Liver (tissue), 9 donors: ENCODE results near the gene SNX9. TPM values are rescaled to one million over a fixed set of nuclear protein-coding genes. Genes with fewer than 3 reads are reported as not detected.

Experiments used
- DNase-seq: peaks from one replicate; pipeline ENCODE4 v3.0.0-alpha.2; 2017; ENCODE audit warnings: low spot score
- H3K27ac ChIP-seq, 2 donors: one replicate each; pipeline ENCODE4 v1.7.0; 2013; ENCODE audit warnings: inconsistent platforms in 2 of 2, low read length in 2 of 2, control low read depth in 1 of 2, low read depth in 1 of 2, mild to moderate bottlenecking in 1 of 2
- H3K27me3 ChIP-seq, 4 donors: one replicate each; pipeline versions ENCODE4 v1.6.1 to v1.7.0; 2013; ENCODE audit warnings: low read length in 3 of 4, inconsistent platforms in 1 of 4, mild to moderate bottlenecking in 1 of 4, moderate library complexity in 1 of 4; ENCODE audit not compliant: control insufficient read depth in 4 of 4, insufficient read depth in 4 of 4
- H3K36me3 ChIP-seq, 4 donors: one replicate each; pipeline versions ENCODE4 v1.6.1 to v1.7.0; 2013; ENCODE audit warnings: low read length in 3 of 4, mild to moderate bottlenecking in 3 of 4, low read depth in 1 of 4, moderate library complexity in 1 of 4; ENCODE audit not compliant: control insufficient read depth in 4 of 4, insufficient read depth in 3 of 4
- H3K4me1 ChIP-seq, 4 donors: one replicate each; pipeline versions ENCODE4 v1.6.1 to v1.7.0; 2013; ENCODE audit warnings: low read length in 3 of 4, mild to moderate bottlenecking in 3 of 4, moderate library complexity in 1 of 4; ENCODE audit not compliant: control insufficient read depth in 4 of 4, insufficient read depth in 4 of 4
- H3K4me3 ChIP-seq, 3 donors: one replicate each; pipeline versions ENCODE4 v1.6.1 to v1.7.0; 2013; ENCODE audit warnings: low read length in 3 of 3, control low read depth in 1 of 3, low read depth in 1 of 3, mild to moderate bottlenecking in 1 of 3
- H3K9ac ChIP-seq, 2 donors: one replicate each; pipeline ENCODE4 v1.7.0; 2013; ENCODE audit warnings: low read length in 2 of 2, mild to moderate bottlenecking in 2 of 2, moderate library complexity in 2 of 2, control low read depth in 1 of 2, low read depth in 1 of 2
- H3K9me3 ChIP-seq, 4 donors: one replicate each; pipeline versions ENCODE4 v1.6.1 to v1.7.0; 2013; ENCODE audit warnings: low read length in 3 of 4; ENCODE audit not compliant: control insufficient read depth in 4 of 4
- ATF3 ChIP-seq: IDR thresholded peaks from 2 replicates; pipeline ENCODE4 v1.6.1; 2016; ENCODE audit warnings: antibody characterized with exemption
- CTCF ChIP-seq: fragments of 150-350 bp; IDR thresholded peaks from 2 replicates; pipeline ENCODE4 v1.5.1; 2017; ENCODE audit warnings: improper control_type of control experiment, low read depth, low read length; ENCODE audit not compliant: missing input control
- EGR1 ChIP-seq, 2 donors: IDR thresholded peaks; 2 replicates each; pipeline ENCODE4 v1.6.1; 2016 to 2018; ENCODE audit warnings: antibody characterized with exemption in 2 of 2, low read depth in 2 of 2
- FOXA1 ChIP-seq: IDR thresholded peaks from 2 replicates; pipeline ENCODE4 v1.6.1; 2016; ENCODE audit warnings: antibody characterized with exemption
- GABPA ChIP-seq, 2 donors: IDR thresholded peaks in 1 of 2; conservative IDR thresholded peaks in 1 of 2; 2 replicates each; pipeline ENCODE4 v1.6.1; 2016; ENCODE audit warnings: antibody characterized with exemption in 2 of 2, mild to moderate bottlenecking in 1 of 2, moderate library complexity in 1 of 2
- HNF4G ChIP-seq: IDR thresholded peaks from 2 replicates; pipeline ENCODE4 v1.6.1; 2016; ENCODE audit warnings: antibody characterized with exemption
- MAX ChIP-seq: IDR thresholded peaks from 2 replicates; pipeline ENCODE4 v1.6.1; 2016; ENCODE audit warnings: antibody characterized with exemption
- NR2F2 ChIP-seq: IDR thresholded peaks from 2 replicates; pipeline ENCODE4 v1.6.1; 2016; ENCODE audit warnings: antibody characterized with exemption
- REST ChIP-seq: IDR thresholded peaks from 2 replicates; pipeline ENCODE4 v1.6.1; 2016; ENCODE audit warnings: antibody characterized with exemption, mild to moderate bottlenecking
- RXRA ChIP-seq, 2 donors: IDR thresholded peaks; 2 replicates each; pipeline ENCODE4 v1.6.1; 2017 to 2018; ENCODE audit warnings: antibody characterized with exemption in 2 of 2, mild to moderate bottlenecking in 1 of 2
- SP1 ChIP-seq: IDR thresholded peaks from 2 replicates; pipeline ENCODE4 v1.6.1; 2018; ENCODE audit warnings: antibody characterized with exemption, mild to moderate bottlenecking
- YY1 ChIP-seq: IDR thresholded peaks from 2 replicates; pipeline ENCODE4 v1.6.1; 2016; ENCODE audit warnings: antibody characterized with exemption, mild to moderate bottlenecking
- ZBTB33 ChIP-seq: IDR thresholded peaks from 2 replicates; pipeline ENCODE4 v1.6.1; 2016; ENCODE audit warnings: antibody characterized with exemption
- WGBS: extraction: QIAGEN DNeasy Blood & Tissue Kit; methylation state at CpG from one replicate; pipeline ENCODE4 v1.1.7; 2013; 5-methylcytosine and 5-hydroxymethylcytosine counted together
- polyA plus RNA-seq, 2 donors: library from polyadenylated mRNA; stranded (reverse) in 1 of 2; unstranded in 1 of 2; fragments of 200-250 nt in 1 of 2; fragments of >200 nt in 1 of 2; fragmentation: Nextera tagmentation in 1 of 2; extraction: Ambion mirVana in 1 of 2; gene quantifications; one replicate each; pipeline versions ENCODE4 v1.2.1 to v1.2.3, GENCODE V29; 2013 to 2015
- total RNA-seq, 2 donors: library from RNA; depleted of rRNA; stranded (reverse); fragments of >200 nt; gene quantifications; one replicate each; pipeline ENCODE4 v1.2.3, GENCODE V29; 2014
- donor health status: healthy.
- donor health status: healthy.
- donor health status: healthy.
- donor health status: healthy.
- donor health status: healthy.

The SNX9 gene
- total and polyA plus RNA-seq, 4 donors: 16.4 to 31.0 (median 22.3) TPM

- no peak for TF ChIP-seq ATF3
- no peak for TF ChIP-seq REST
- TF ChIP-seq ZBTB33: no peak
- no peak for TF ChIP-seq FOXA1
- no peak for TF ChIP-seq HNF4G
- no peak for TF ChIP-seq NR2F2
- TF ChIP-seq SP1: no peak
- no peak for DNase-seq
- Histone ChIP-seq H3K27ac (no peak overlapping the region), H3K27me3 (no peaks in the 10 kb centered on the region), H3K9ac (no peak overlapping the region), H3K9me3 (peaks cover 0 to 3% (median 0%) of the 10 kb centered on the region in 4 donors), H3K4me3 (no peak overlapping the region), H3K36me3 (no peaks in the 10 kb centered on the region), H3K4me1 (peaks cover 0 to 2% (median 0%) of the 10 kb centered on the region in 4 donors)
- 92% methylated on average over 2 of the region's 2 CpGs for WGBS
Observed at GRCh38 chr6:157808405-157808950, 14.6 kb upstream of the SNX9 start.

GRCh38 chr6:157809613-157810012 lies 13.4 kb upstream of the SNX9 start:
- Histone ChIP-seq H3K9me3 (peaks cover 0 to 3% (median 0%) of the 10 kb centered on the region in 4 donors), H3K4me3 (no peak overlapping the region), H3K4me1 (peaks cover 0 to 2% (median 0%) of the 10 kb centered on the region in 4 donors), H3K36me3 (no peaks in the 10 kb centered on the region), H3K27ac (no peak overlapping the region), H3K9ac (no peak overlapping the region), H3K27me3 (no peaks in the 10 kb centered on the region)
- TF ChIP-seq HNF4G (no peak), ATF3 (no peak), FOXA1 (no peak), GABPA (IDR thresholded peaks at IDR 0.05 in 1 of 2, conservative IDR thresholded peaks at IDR 0.05 in 1 of 2) (no peak), RXRA (IDR thresholded peaks at IDR 0.05) (no peak), CTCF (no peak), SP1 (no peak), ZBTB33 (no peak), MAX (no peak), NR2F2 (no peak), EGR1 (IDR thresholded peaks at IDR 0.05; ENCODE audit: low read depth in 2 of 2) (no peak), YY1 (no peak)
- 63% methylated on average over 1 of the region's 1 CpG for WGBS
- no peak for DNase-seq
